Parathyroid adenoma (tissue), 2 donors: ENCODE results near the gene OR2W3.

Source experiments
- H2AFZ ChIP-seq: fragments of 300-600 bp; sonication (generic); one replicate; pipeline ENCODE4 v1.7.0; 2017; ENCODE audit warnings: antibody characterized with exemption, mild to moderate bottlenecking
- H3K27ac ChIP-seq: fragments of 300-600 bp; sonication (generic); one replicate; pipeline ENCODE4 v1.7.0; 2017
- H3K27me3 ChIP-seq: fragments of 300-600 bp; sonication (generic); one replicate; pipeline ENCODE4 v1.7.0; 2017; ENCODE audit warnings: low read length; ENCODE audit not compliant: control insufficient read depth, insufficient read depth
- H3K36me3 ChIP-seq: fragments of 300-600 bp; sonication (generic); one replicate; pipeline ENCODE4 v1.7.0; 2017; ENCODE audit warnings: low read length; ENCODE audit not compliant: control insufficient read depth, insufficient read depth
- H3K4me1 ChIP-seq: fragments of 300-600 bp; sonication (generic); one replicate; pipeline ENCODE4 v1.7.0; 2017; ENCODE audit warnings: control low read depth
- H3K4me2 ChIP-seq: fragments of 300-600 bp; sonication (generic); one replicate; pipeline ENCODE4 v1.7.0; 2017; ENCODE audit warnings: low read length
- H3K4me3 ChIP-seq: fragments of 300-600 bp; sonication (generic); one replicate; pipeline ENCODE4 v1.7.0; 2017; ENCODE audit warnings: low read depth, low read length
- H3K79me2 ChIP-seq: fragments of 300-600 bp; sonication (generic); one replicate; pipeline ENCODE4 v1.7.0; 2017; ENCODE audit warnings: control low read depth
- H3K9ac ChIP-seq: fragments of 300-600 bp; sonication (generic); one replicate; pipeline ENCODE4 v1.7.0; 2017; ENCODE audit warnings: mild to moderate bottlenecking
- H3K9me3 ChIP-seq: fragments of 300-600 bp; sonication (generic); one replicate; pipeline ENCODE4 v1.7.0; 2017; ENCODE audit warnings: low read length; ENCODE audit not compliant: control insufficient read depth
- TF ChIP-seq, protein P1 (sequence below): fragments of 300-600 bp; sonication (generic); IDR thresholded peaks from one replicate; pipeline ENCODE4 v1.7.0; 2017; ENCODE audit warnings: antibody characterized with exemption, mild to moderate bottlenecking
- donor health status: primary hyperparathyroidism.

OR2W3 gene

DNA sequence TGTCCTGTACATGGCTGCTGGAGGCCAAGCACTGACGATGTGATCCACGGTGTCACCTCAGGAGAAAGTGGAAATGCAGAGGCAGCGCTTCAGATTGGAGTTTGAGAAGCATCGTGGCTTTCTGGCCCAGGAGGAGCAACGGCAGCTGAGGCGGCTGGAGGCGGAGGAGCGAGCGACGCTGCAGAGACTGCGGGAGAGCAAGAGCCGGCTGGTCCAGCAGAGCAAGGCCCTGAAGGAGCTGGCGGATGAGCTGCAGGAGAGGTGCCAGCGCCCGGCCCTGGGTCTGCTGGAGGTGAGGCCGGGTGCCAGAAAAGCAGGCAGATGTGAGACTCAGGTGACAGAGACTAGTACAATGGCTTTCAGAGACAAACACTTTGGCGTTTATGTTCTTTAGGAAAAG is 30.7 kb upstream of the OR2W3 start:
- no peaks in the 10 kb centered on the region for H3K27me3 ChIP-seq

DNA sequence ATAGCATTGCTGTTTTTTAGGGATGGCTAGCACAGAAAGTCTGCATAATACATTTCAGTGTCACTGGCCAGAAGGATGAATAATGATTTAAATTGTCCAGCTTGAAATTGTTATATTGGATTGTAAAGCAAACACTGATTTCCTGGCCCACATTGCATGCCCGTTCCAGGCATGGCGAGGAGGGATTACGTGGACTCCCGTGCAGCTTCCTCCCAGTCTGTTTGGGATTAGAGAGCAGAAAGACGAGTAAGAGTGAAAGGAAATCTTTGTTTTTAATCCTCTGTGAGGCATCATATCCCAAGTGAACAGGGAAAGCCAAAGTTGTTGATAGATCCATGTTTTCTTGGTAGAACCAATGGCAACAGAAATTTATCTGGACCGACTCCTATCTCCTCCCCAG is 30.0 kb upstream of the OR2W3 start:
- H3K4me2 ChIP-seq: no peak overlapping the region
- no peaks in the 10 kb centered on the region for H3K36me3 ChIP-seq
- H3K4me3 ChIP-seq: no peak overlapping the region
- no peaks in the 10 kb centered on the region for H3K4me1 ChIP-seq
- no peak overlapping the region for H3K9ac ChIP-seq
- TF ChIP-seq, protein P1, sequence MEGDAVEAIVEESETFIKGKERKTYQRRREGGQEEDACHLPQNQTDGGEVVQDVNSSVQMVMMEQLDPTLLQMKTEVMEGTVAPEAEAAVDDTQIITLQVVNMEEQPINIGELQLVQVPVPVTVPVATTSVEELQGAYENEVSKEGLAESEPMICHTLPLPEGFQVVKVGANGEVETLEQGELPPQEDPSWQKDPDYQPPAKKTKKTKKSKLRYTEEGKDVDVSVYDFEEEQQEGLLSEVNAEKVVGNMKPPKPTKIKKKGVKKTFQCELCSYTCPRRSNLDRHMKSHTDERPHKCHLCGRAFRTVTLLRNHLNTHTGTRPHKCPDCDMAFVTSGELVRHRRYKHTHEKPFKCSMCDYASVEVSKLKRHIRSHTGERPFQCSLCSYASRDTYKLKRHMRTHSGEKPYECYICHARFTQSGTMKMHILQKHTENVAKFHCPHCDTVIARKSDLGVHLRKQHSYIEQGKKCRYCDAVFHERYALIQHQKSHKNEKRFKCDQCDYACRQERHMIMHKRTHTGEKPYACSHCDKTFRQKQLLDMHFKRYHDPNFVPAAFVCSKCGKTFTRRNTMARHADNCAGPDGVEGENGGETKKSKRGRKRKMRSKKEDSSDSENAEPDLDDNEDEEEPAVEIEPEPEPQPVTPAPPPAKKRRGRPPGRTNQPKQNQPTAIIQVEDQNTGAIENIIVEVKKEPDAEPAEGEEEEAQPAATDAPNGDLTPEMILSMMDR: no peak
- H3K9me3 ChIP-seq: no peaks in the 10 kb centered on the region
- no peak overlapping the region for H2AFZ ChIP-seq
- H3K27me3 ChIP-seq: no peaks in the 10 kb centered on the region
- H3K79me2 ChIP-seq: no peaks in the 10 kb centered on the region
- no peak overlapping the region for H3K27ac ChIP-seq

More for the DNA sequence above, 30.7 kb upstream of the OR2W3 start:
- Histone ChIP-seq H3K4me2 (no peak overlapping the region), H3K9me3 (no peaks in the 10 kb centered on the region), H3K4me3 (no peak overlapping the region), H3K4me1 (no peaks in the 10 kb centered on the region), H3K36me3 (no peaks in the 10 kb centered on the region), H2AFZ (no peak overlapping the region), H3K27ac (no peak overlapping the region), H3K9ac (no peak overlapping the region), H3K79me2 (no peaks in the 10 kb centered on the region)
- TF ChIP-seq, protein P1: no peak

DNA sequence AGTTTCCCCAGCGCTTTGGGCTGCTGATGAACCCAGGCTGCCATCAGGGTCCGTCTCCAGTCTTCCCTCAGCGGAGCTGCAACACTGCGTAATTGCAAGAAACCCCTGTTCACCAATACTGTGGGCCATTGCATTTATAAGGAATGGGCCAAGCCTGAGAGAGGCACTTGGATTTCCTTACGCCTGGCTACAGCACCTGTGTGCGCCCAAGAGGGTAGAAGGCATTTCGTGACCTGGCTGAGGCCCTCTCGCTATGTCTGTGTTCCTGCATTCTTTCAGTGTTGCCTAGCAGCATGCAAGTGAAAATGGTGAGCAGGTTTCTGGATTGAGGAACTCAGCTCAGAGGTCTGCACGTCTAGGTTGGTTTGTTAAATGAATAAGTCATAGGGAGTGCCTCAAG is 12.0 kb upstream of the OR2W3 start:
- H3K27me3 ChIP-seq: no peaks in the 10 kb centered on the region
- H3K9ac ChIP-seq: no peak overlapping the region
- no peak overlapping the region for H3K4me3 ChIP-seq
- H3K36me3 ChIP-seq: no peaks in the 10 kb centered on the region
- no peaks in the 10 kb centered on the region for H3K79me2 ChIP-seq
- no peak overlapping the region for H3K4me2 ChIP-seq
- TF ChIP-seq, protein P1: no peak
- no peak overlapping the region for H2AFZ ChIP-seq
- H3K27ac ChIP-seq: no peak overlapping the region
- H3K4me1 ChIP-seq: no peaks in the 10 kb centered on the region
- H3K9me3 ChIP-seq: no peaks in the 10 kb centered on the region

- Histone ChIP-seq H3K27ac (no peak overlapping the region), H3K4me1 (no peaks in the 10 kb centered on the region), H3K4me2 (no peak overlapping the region), H3K79me2 (no peaks in the 10 kb centered on the region), H3K27me3 (no peaks in the 10 kb centered on the region), H3K4me3 (no peak overlapping the region), H2AFZ (no peak overlapping the region), H3K9me3 (no peaks in the 10 kb centered on the region), H3K36me3 (no peaks in the 10 kb centered on the region), H3K9ac (no peak overlapping the region)
- TF ChIP-seq, protein P1: no peak
Measured at GRCh38 chr1:247884797-247885413, 10.5 kb upstream of the OR2W3 start.

DNA sequence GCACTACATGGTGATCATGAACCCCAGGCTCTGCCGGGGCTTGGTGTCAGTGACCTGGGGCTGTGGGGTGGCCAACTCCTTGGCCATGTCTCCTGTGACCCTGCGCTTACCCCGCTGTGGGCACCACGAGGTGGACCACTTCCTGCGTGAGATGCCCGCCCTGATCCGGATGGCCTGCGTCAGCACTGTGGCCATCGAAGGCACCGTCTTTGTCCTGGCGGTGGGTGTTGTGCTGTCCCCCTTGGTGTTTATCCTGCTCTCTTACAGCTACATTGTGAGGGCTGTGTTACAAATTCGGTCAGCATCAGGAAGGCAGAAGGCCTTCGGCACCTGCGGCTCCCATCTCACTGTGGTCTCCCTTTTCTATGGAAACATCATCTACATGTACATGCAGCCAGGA is 589 bp downstream of the OR2W3 start:
- H3K9me3 ChIP-seq: no peaks in the 10 kb centered on the region
- no peaks in the 10 kb centered on the region for H3K79me2 ChIP-seq
- no peaks in the 10 kb centered on the region for H3K4me1 ChIP-seq
- no peak overlapping the region for H3K9ac ChIP-seq
- H3K4me2 ChIP-seq: no peak overlapping the region
- no peak overlapping the region for H3K4me3 ChIP-seq
- H3K27ac ChIP-seq: no peak overlapping the region
- TF ChIP-seq, protein P1: no peak
- H3K27me3 ChIP-seq: no peaks in the 10 kb centered on the region
- no peaks in the 10 kb centered on the region for H3K36me3 ChIP-seq
- no peak overlapping the region for H2AFZ ChIP-seq
